Mesenteric fat pad (tissue), 1 donor: ENCODE results near the gene NDUFAB1. TPM values are rescaled to one million over a fixed set of nuclear protein-coding genes. Genes with fewer than 3 reads are reported as not detected.
"Not testable (repeated sequence)": the region's sequence is repeated elsewhere in the genome, so short reads cannot be mapped to it uniquely, and the experiment has no call there.

Source experiments
- DNase-seq: peaks from one replicate; pipeline ENCODE4 v3.0.0-alpha.2; 2020; ENCODE audit warnings: low spot score
- total RNA-seq: library from RNA; stranded (reverse); fragmentation: NEBNext Ultra II Directional; extraction: Animal tissue kit (Norgen Biotek cat#: 25700); gene quantifications from one replicate; pipeline ENCODE4 v1.2.1, GENCODE V29; 2021
- donor health status: DM: yes; HTN: yes; CAD: no.

Gene NDUFAB1
- total RNA-seq, 1 donor from 2014 or later, result 77.0 TPM

- peak; percentile 99 for DNase-seq
These were observed 39.0 kb downstream of the NDUFAB1 start, which contains the start of the genes EARS2 and UBFD1 for GRCh38 chr16:23556881-23557778. Gene EARS2 (minus strand): TSS chr16:23557350. CDS start chr16:23557343, 7 bp downstream. Gene UBFD1 (plus strand): TSS chr16:23557727. CDS start chr16:23557743, 16 bp downstream.

DNA sequence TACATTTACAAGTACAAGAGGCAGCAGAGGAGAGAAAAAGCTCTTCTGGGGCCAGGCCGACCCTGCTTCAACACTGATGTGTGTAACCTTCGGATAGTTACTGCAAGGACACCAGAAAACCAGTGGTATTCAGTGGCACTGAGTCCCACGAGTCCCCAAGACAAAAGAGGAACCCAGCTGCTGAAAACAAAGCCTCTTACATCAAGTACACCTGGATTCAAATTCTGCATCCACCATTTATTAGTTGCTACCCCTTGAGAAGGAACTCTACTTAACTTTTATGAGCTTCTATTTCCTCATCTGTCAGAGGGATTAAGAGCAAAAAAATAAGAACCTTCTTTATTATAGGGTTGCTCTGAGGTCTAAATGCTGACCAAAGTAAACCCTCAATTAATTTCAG lies 41.6 kb downstream of the NDUFAB1 start:
- no peak for DNase-seq

DNA sequence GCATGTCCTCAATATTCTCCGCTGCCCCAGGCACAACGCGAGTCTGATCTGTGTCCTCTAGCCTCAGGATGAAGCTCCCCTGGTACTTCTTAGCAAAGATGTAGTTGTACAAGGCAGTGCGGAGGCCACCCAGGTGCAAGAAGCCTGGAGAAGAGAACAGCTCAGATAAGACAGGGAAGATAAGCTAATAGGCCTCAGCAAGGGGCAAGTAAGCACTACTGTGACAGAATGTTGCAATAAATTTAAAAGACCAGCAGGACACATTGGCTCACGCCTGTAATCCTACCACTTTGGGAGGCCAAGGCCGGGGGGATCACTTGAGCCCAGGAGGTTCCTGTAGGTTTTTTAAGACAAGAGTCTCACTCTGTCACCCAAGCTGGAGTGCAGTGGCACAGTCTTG lies 44.0 kb downstream of the NDUFAB1 start:
- DNase-seq, result no peak

DNA sequence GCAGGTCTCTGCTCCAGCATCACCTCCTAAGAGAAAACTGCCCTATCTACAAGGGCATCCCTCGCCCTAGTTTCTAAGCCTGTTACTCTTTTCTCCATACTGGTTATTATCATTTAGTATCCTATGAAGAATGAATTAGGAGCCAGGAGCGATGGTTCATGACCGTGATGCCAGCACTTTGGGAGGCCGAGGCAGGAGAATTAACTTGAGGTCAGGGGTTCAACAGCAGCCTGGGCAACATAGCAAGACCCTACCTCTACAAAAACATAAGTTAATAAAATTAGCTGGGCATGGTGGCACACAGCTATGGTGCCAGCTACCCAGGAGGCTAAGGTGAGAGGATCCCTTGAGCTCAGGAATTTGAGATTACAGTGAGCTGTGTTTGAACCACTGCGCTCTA lies 46.2 kb downstream of the NDUFAB1 start:
- no peak for DNase-seq

- DNase-seq, result no peak
These were observed 51.7 kb downstream of the NDUFAB1 start for GRCh38 chr16:23544436-23544835.

DNA sequence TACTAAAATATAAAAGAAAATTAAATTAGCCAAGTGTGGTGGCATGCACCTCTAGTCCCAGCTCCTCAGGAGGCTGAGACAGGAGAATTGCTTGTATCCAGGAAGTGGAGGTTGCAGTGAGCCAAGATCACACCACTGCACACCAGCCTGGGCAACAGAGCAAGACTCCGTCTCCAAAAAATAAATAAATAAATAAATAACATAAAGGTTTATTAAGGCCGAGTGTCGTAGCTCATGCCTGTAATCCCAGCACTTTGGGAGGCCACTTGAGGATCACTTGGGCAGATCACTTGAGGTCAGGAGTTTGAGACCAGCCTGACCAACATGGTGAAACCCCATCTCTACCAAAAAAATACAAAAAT lies 55.3 kb downstream of the NDUFAB1 start:
- DNase-seq, result not testable (repeated sequence)

DNA sequence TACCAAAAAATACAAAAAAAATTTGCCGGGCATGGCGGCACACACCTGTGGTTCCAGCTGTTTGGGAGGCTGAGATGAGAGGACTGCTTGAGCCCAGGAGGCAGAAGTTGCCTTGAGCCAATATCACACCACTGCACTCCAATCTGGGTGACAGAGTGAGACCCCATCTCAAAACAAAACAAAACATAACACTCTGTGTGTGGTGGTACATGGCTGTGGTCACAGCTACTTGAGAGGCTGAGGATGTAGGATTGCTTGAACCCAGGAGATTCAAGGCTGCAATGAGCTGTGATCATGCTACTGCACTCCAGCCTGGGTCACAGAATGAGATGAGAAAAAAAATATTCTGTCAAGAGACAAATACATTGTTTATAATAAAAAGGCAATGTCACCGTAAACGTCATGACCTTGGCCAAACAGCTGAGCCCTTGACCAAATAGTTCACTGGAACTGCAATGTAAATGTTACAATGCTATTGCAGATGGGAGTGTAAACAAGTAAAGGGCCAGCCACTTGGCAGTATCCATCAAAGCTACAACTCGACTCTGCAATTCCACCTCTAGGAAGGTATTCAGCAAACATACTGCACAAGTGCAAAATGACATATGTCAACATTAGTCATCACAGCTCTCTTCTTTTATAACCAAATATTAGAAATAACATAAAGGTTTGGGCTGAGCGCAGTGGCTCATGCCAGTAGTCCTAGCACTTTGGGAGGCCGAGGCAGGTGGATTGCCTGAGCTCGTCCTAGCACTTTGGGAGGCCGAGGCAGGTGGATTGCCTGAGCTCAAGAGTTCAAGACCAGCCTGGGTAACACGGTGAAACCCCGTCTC lies 55.9 kb downstream of the NDUFAB1 start:
- no peak for DNase-seq

DNA sequence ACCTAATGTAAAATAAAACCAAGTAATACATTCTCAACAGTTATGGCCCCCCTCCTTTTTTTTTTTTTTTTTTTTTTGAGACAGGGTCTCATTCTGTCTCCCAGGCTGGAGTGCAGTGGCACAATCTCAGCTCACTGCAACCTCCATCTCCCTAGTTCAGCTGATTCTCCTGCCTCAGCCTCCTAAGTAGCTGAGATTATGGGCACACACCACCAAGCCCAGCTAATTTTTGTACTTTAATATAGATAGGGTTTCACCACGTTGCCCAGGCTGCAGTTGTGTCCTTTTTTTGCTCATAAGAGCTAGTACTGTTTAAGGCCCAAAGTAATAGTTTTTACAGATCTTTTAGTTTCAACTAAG lies 57.2 kb downstream of the NDUFAB1 start:
- no peak for DNase-seq

GRCh38 chr16:23537390-23537789 lies 58.7 kb downstream of the NDUFAB1 start:
- no peak for DNase-seq

DNA sequence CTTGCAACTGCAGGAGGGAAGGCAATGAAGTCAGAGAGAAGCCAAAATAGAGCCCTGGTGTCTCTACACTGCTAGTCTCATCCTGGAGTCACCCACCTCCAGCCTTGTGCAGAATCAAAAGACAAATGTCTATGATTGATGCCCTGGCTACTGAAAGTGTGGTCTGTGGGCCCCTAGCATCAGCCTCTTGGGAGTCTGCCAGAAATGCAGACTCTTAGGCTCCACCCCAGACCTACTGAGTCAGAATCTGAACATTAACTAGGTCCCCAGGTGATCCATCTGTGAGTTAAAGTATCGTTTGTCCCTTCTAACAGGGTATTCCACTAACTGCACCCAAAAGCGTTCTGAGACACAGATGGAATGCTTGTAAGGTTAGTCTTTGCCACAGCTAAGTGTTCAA lies 60.2 kb downstream of the NDUFAB1 start:
- no peak for DNase-seq

GRCh38 chr16:23534868-23535860 lies 61.0 kb downstream of the NDUFAB1 start:
- DNase-seq, result no peak

GRCh38 chr16:23532448-23532847 lies 63.7 kb downstream of the NDUFAB1 start:
- DNase-seq, result no peak

Other genes starting within 250 kb of the NDUFAB1 start
- 20.4 TPM for gene COG7, start 143.1 kb downstream of the NDUFAB1 start, total RNA-seq
- 65.7 TPM for gene GGA2, start 85.8 kb downstream of the NDUFAB1 start, total RNA-seq
- 14.4 TPM for gene EARS2, start 39.0 kb downstream of the NDUFAB1 start, total RNA-seq
- gene UBFD1, start 38.6 kb downstream of the NDUFAB1 start, total RNA-seq, result 48.1 TPM
- gene PALB2, start 45.0 kb upstream of the NDUFAB1 start, total RNA-seq, result 10.8 TPM
- 57.6 TPM for gene DCTN5, start 45.1 kb upstream of the NDUFAB1 start, total RNA-seq
- 1.2 TPM for gene PLK1, start 82.6 kb upstream of the NDUFAB1 start, total RNA-seq
- 1.9 TPM for gene ERN2, start 116.9 kb upstream of the NDUFAB1 start, total RNA-seq
- 0.22 TPM for gene CHP2, start 158.7 kb upstream of the NDUFAB1 start, total RNA-seq
- gene PRKCB, start 239.7 kb upstream of the NDUFAB1 start, total RNA-seq, result 11.0 TPM